CD4-positive, alpha-beta T cell treated with Interleukin-4 for 4 hours (primary cell): ENCODE results near the gene NPTN.

Experiments used
- DNase-seq: peaks from one replicate; pipeline ENCODE4 v3.0.0-alpha.2; 2020

Gene NPTN

DNA sequence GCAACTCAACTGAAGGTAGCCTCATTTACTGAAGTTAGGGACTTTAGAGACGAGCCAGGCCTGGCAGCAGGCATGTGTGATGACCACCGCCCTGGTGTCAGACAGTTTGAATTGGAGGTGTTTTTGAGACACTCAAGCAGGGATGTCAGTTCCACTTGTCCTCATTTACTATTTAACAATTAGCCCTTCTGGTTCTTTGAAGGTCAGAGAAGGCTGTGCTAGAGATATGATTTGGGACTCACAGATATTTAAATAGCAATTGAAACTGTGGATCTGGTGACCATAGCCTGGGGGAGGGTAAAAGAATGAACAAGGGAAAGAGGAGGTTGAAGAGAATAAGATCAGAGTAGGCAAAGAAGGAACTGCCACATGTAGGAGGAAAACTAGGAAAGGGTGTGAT lies 115.6 kb downstream of the NPTN start:
- DNase-seq: no peak

DNA sequence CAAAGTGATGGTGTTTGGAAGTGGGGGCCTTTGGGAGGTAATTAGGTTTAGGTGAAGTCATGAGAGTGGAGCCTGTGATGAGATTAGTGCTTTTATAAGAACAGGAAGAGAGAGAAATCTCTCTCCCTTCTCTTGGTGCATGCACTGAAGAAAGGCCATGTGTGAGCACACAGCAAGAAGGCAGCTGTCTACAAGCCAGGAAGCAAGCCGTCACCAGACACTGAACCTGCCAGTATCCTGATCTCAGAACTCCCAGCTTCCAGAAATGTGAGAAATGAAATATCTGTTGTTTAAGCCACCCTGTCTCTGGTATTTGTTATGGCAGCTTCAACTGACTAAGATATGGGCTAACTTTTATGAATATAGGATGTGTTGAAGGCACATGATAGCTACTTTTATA lies 117.7 kb downstream of the NPTN start:
- DNase-seq: no peak
